DOHH2 (cell line): Measurements from ENCODE around the gene CCDC85C.

Experiments used
- CTCF ChIP-seq: fragments of 200-600 bp; sonication (generic); IDR thresholded peaks from one replicate; pipeline ENCODE4 v1.5.1; 2014; ENCODE audit warnings: antibody characterized with exemption, mild to moderate bottlenecking, low read depth, low read length; ENCODE audit not compliant: poor library complexity, severe bottlenecking
- EZH2phosphoT487 ChIP-seq: fragments of 200-600 bp; sonication (generic); IDR thresholded peaks from 2 replicates; pipeline ENCODE4 v1.6.1; 2017; ENCODE audit warnings: borderline replicate concordance, mild to moderate bottlenecking, antibody characterized with exemption, low read length, moderate library complexity, mixed read lengths

- TF ChIP-seq CTCF (no peak), EZH2phosphoT487 (no peak)
Observed at GRCh38 chr14:99556134-99556791, 47.7 kb downstream of the CCDC85C start.
